HCT116 (cell line): Measurements from ENCODE around the gene TOX3.

Experiments
- JUND ChIP-seq: IDR thresholded peaks from 2 replicates; pipeline ENCODE4 v1.6.1; 2012
- POLR2AphosphoS5 ChIP-seq: IDR thresholded peaks from 2 replicates; pipeline ENCODE4 v1.6.1; 2011; ENCODE audit warnings: mild to moderate bottlenecking, low read depth, low read length, moderate library complexity
- SP1 ChIP-seq: IDR thresholded peaks from 2 replicates; pipeline ENCODE4 v1.6.1; 2012; ENCODE audit warnings: low read depth
- TF ChIP-seq, protein P1 (sequence below), 3 experiments: fragments of 200-600 bp in 1 of 3; sonication (generic) in 1 of 3; IDR thresholded peaks in 2 of 3; conservative IDR thresholded peaks in 1 of 3; 2 replicates each; pipeline ENCODE4 v1.5.1; 2012 to 2017; ENCODE audit warnings: low read depth in 2 of 3, low read length in 2 of 3, antibody characterized with exemption in 1 of 3, borderline replicate concordance in 1 of 3, control low read depth in 1 of 3, mild to moderate bottlenecking in 1 of 3, mixed read lengths in 1 of 3, mixed run types in 1 of 3, moderate library complexity in 1 of 3; ENCODE audit not compliant: insufficient read depth in 1 of 3

DNA sequence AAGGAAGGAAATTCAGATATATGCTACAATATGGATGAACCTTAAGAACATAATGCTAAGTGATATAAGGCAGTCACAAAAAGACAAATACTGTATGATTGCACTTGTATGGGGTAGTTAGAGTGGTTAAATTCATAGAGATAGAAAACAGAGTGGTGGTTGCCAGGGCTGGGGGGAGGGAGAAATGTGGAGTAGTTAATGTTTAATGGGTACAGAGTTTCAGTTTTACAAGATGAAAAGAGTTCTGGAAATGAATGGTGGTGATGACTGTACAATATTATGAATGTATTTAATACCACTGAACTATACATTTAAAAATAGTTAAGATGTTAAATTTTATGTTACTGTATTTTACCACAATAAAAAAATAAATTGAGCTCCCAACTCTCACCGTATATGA lies 157.9 kb downstream of the TOX3 start:
- no peak for TF ChIP-seq SP1
- TF ChIP-seq, protein P1, sequence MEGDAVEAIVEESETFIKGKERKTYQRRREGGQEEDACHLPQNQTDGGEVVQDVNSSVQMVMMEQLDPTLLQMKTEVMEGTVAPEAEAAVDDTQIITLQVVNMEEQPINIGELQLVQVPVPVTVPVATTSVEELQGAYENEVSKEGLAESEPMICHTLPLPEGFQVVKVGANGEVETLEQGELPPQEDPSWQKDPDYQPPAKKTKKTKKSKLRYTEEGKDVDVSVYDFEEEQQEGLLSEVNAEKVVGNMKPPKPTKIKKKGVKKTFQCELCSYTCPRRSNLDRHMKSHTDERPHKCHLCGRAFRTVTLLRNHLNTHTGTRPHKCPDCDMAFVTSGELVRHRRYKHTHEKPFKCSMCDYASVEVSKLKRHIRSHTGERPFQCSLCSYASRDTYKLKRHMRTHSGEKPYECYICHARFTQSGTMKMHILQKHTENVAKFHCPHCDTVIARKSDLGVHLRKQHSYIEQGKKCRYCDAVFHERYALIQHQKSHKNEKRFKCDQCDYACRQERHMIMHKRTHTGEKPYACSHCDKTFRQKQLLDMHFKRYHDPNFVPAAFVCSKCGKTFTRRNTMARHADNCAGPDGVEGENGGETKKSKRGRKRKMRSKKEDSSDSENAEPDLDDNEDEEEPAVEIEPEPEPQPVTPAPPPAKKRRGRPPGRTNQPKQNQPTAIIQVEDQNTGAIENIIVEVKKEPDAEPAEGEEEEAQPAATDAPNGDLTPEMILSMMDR (IDR thresholded peaks at IDR 0.05 in 2 of 3, conservative IDR thresholded peaks at IDR 0.05 in 1 of 3; ENCODE audit: borderline replicate concordance in 1 of 3, insufficient read depth in 1 of 3, low read depth in 2 of 3, low read length in 2 of 3), result no peak
- no peak for TF ChIP-seq POLR2AphosphoS5
- TF ChIP-seq JUND, result no peak
